GM18873 (cell line): ENCODE data around the gene CCDC59.
"Not testable (repeated sequence)": the region's sequence is repeated elsewhere in the genome, so short reads cannot be mapped to it uniquely, and the experiment has no call there.

Experiments used
- ATAC-seq: cut with Tn5 transposase; IDR thresholded peaks from one replicate; pipeline ENCODE4 v1.9.1; 2021; ENCODE audit warnings: mild to moderate bottlenecking, moderate library complexity, moderate number of reproducible peaks; ENCODE audit not compliant: unreplicated experiment, low FRiP score

The CCDC59 gene

GRCh38 chr12:82358200-82359114 lies at the start of gene CCDC59, which contains the start of gene METTL25:
TSS of gene CCDC59 (minus strand) at chr12:82358387. CDS start at chr12:82358376, 11 bp downstream.
TSS of gene METTL25 (plus strand) at chr12:82358529. CDS start at chr12:82358566, 37 bp downstream.
- peak; percentile 96 for ATAC-seq

DNA sequence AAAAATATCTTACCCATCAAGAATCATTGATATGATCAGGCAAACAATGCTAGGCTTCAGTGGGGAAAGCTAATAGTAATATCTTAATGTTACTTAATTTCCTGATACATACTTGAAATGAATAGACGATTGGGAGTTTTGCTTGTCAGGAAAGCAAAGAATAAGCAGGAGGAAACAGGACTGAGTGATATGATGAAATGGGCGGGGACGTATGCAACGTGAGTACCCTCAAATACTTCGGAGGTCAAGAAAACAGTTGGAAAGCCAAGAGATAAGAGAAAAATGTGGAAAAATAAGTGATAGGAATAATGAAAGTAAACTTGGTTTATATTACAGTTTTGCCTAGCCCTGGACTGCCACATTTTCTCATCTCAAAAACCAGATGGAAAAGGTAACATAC lies 49.3 kb upstream of the CCDC59 start:
- no peak for ATAC-seq

- ATAC-seq: no peak
Measured at GRCh38 chr12:82406651-82407050, 48.5 kb upstream of the CCDC59 start.

DNA sequence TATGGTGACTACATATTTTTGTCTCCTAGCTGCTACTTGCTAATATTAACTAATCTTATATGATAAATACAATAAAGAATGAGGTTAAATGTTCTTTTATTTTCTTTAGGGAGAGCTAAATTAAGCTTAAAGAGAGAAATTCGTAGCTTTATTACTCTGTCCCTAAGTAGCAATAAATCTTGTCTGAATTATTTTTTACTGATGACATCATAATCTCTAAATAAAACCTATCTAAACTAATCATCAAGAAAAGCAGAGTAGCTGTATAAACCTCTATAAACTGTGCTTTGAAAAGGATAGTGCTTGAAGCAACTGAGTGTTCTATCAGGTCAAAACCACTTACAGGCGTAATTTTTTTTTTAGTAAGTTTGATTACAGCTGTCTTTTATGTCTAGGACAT lies 42.6 kb upstream of the CCDC59 start:
- no peak for ATAC-seq

DNA sequence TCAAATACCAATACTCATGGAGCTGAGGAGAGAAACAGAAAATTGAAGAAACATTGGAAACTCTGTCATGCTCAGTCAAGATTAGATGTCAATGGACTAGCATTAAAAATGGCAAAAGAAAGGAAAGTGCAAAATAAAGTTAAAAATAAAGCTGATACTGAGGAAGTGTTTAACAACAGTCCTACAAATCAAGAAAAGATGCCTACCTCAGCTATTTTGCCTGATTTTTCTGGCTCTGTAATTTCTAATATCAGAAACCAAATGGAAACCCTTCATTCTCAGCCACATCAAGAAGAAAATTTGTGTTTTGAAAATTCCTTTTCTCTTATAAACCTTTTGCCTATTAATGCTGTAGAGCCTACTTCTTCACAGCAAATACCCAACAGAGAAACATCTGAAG lies 40.7 kb upstream of the CCDC59 start:
- ATAC-seq: no peak

GRCh38 chr12:82383930-82384552 lies 25.9 kb upstream of the CCDC59 start:
- peak; percentile 50 for ATAC-seq

DNA sequence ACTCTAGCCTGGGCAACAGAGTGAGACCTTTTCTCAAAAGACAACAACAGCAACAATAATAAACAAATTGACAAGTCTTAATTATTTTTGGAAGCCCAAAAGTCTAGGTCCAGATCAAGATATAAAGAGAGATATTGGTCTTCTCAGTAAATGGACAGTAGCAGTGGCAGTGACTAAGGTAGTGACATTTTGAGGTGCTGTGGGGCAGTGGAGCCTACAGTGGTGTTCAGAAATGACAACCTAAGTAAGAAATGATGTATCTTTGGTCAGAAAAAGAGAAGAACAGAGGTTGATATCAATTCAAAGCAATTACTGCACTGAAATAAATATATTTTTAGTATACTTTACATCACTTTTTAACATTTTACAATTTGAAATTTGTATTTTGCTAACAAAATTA lies 20.8 kb upstream of the CCDC59 start:
- no peak for ATAC-seq

- ATAC-seq: no peak
Measured at GRCh38 chr12:82375201-82375600, 17.0 kb upstream of the CCDC59 start.

DNA sequence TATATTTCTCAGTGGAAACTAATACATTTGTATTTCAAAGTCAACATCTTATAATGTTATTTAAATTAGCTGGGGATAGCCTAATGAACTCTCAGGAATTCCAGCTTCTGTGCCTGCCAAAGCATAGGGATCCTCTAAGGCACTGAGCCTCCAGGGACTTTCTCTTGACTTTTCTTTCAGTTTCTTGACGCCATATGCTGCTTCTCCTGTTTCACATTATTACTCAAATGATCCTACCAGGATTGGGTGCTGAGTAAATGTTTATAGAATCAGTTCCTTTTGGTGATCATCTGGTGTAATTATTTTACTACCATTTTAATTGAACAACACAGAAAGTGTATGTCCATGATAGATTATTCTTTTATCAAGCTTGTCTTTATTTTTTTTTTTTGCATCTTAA lies 8.0 kb upstream of the CCDC59 start:
- no peak for ATAC-seq

GRCh38 chr12:82363990-82364389 lies 5.8 kb upstream of the CCDC59 start:
- ATAC-seq: no peak

GRCh38 chr12:82361461-82361915 lies 3.3 kb upstream of the CCDC59 start:
- ATAC-seq: no peak

GRCh38 chr12:82360834-82361233 lies 2.6 kb upstream of the CCDC59 start:
- ATAC-seq: not testable (repeated sequence)

DNA sequence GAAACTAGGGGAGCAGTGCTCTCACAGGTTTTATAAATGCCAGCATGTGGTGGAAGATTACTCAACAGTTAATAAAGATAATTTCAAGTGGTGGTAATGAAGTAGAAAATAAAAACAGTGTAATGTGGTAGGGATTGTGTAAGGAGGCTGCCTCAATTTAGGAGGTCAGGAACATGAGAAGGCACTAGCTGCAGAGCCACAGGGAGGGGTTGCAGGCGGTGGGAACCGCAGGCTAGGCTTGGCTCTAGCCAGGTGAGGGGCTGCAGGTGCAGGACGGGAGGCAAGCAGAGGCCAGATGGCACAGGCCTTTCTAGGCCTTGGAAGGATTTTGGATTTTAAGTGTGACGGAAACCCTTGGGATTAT lies 910 bp upstream of the CCDC59 start:
- no peak for ATAC-seq

- no peak for ATAC-seq
Measured at GRCh38 chr12:82357845-82358199, 365 bp downstream of the CCDC59 start.

DNA sequence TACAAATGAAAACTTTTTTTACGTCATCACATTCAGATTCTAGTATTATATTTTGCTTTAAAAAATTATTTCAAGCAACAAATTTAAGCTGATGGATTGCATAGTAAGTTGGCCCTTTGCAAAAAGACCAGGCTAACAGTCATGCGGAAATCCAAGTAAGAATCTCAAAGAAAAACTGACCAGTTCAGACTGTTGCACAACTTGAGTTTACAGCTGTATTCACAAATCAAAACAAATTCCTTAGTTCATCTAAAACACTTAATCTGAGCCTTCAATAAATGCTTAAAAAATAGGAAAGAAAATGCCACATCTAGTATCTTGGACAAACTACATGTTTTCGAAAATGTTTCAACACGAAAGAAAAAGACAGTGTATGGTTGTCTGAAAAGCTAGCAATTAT lies 847 bp downstream of the CCDC59 start:
- ATAC-seq: no peak

GRCh38 chr12:82351390-82351789 lies 6.8 kb downstream of the CCDC59 start:
- ATAC-seq: no peak

DNA sequence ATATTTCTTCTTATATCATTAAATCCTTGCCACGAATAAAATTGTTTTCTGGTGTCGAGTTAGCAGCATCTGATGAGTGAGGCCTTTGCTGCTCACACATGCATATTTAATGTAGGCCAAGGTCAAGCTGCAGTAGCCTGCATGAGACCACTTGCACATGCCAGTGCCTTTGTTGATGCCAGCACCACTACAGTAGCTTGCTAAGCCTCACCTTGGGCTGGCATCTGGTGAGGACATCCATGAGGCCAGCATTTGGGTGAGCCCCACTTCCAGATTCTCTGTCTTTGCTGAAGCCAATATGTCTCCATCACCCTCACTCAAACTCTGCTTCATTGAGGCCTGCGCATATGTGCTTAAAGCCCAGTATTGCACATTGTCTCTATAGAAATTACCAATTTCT lies 8.0 kb downstream of the CCDC59 start:
- no peak for ATAC-seq

DNA sequence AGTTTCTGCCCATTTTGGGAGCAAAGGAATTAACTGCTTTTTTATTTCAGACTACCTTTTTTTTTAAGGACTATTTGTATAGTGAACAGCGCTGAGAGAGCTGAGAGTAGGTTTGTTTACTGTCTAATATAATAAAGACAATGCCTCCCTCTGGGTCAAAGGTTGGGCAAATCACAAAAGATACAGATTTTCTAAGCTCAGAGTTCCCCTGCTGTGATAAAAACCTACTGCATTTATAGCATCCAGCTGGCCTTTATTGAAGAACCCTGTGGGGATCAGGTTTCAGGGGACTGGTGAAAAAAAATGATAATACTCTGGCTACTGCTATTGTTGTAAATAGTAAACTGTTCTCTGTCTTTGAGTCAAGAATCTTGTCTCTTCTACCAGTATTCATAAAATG lies 28.7 kb downstream of the CCDC59 start:
- ATAC-seq: no peak

DNA sequence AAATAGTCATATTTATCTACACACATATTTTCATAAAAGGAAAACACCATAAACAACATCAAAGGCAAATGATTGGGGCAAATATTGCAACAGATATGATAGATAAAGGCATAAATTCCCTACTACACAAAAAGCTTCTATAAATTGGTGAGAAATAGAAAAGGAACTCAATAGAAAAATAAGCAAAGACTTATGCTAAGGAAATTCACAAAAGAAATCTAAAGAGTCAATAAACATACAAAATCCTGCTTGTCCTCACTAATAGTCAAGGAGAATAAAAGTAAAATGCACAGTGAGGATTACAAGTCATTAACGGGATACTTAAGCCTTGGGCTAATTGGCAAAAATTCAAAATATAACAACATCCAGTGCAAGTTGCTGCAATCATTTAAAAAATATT lies 30.3 kb downstream of the CCDC59 start:
- ATAC-seq: no peak

- no peak for ATAC-seq
Measured at GRCh38 chr12:82326905-82327503, 31.2 kb downstream of the CCDC59 start.

DNA sequence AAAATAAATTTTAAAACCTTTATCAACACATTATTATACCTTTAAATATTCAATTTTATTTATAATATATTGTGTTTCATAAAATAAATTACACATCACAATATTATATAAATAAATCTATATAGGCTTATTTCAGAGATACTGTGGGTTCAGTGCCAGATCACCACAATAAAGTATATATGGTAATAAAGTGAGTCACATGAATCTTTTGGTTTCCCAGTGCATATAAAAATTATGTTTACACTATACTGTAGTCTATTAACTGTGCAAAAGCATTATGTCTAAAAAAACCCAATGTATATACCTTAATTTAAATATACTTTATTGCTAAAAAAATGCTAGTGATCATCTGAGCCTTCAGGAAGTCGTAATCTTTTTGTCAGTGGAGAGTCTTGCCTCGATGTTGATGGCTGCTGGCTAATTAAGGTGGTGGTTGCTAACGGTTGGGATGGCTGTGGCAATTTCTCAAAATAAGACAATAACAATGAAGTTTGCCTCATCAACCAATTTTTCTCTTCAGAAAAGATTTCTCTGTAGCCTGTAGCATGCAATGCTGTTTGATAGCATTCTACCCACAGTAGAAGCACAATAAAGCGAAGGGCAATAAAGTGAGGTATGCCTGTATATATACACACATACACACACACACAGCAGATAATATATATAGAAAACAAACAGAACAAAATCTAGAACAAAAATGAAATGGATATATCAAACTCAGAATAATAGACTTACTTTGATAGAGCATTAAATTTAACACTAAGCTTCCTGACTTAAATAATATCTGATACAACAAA lies 32.4 kb downstream of the CCDC59 start:
- no peak for ATAC-seq
